HepG2 (cell line): ENCODE data around the gene UHMK1. TPM values are rescaled to one million over a fixed set of nuclear protein-coding genes. Genes with fewer than 3 reads are reported as not detected.

Experiments used
- CAMTA2 ChIP-seq: sonication (generic); formaldehyde crosslinking; IDR thresholded peaks from 2 replicates; pipeline ENCODE4 v1.4.0; 2020; ENCODE audit warnings: mild to moderate bottlenecking, missing genetic modification reagents, borderline replicate concordance
- IRF2 ChIP-seq: IDR thresholded peaks from 2 replicates; pipeline ENCODE4 v1.6.1; 2018; ENCODE audit warnings: missing genetic modification reagents, missing compliant biosample characterization
- IRX3 ChIP-seq: sonication (generic); formaldehyde crosslinking; IDR thresholded peaks from 2 replicates; pipeline ENCODE4 v1.8.1; 2023; ENCODE audit warnings: mild to moderate bottlenecking, low read depth, missing genetic modification reagents, borderline replicate concordance
- JDP2 ChIP-seq: sonication (generic); formaldehyde crosslinking; IDR thresholded peaks from 2 replicates; pipeline ENCODE4 v1.8.1; 2022; ENCODE audit warnings: missing genetic modification reagents, borderline replicate concordance
- PPARG ChIP-seq: conservative IDR thresholded peaks from 2 replicates; pipeline ENCODE4 v1.6.1; 2016; ENCODE audit warnings: missing biosample characterization, missing genetic modification reagents
- SAP130 ChIP-seq: IDR thresholded peaks from 2 replicates; pipeline ENCODE4 v1.6.1; 2016; ENCODE audit warnings: low read depth
- SPEN ChIP-seq: sonication (generic); formaldehyde crosslinking; IDR thresholded peaks from 2 replicates; pipeline ENCODE4 v1.5.1; 2020; ENCODE audit warnings: low read depth, mild to moderate bottlenecking, missing genetic modification reagents
- TFE3 ChIP-seq: IDR thresholded peaks from 2 replicates; pipeline ENCODE4 v1.6.1; 2016
- ZBED4 ChIP-seq: sonication (generic); formaldehyde crosslinking; IDR thresholded peaks from 2 replicates; pipeline ENCODE4 v1.4.0; 2020; ENCODE audit warnings: missing genetic modification reagents, borderline replicate concordance
- ZBTB2 ChIP-seq: sonication (generic); formaldehyde crosslinking; IDR thresholded peaks from 2 replicates; pipeline ENCODE4 v1.8.0; 2022; ENCODE audit warnings: low read depth, missing genetic modification reagents
- ZNF430 ChIP-seq: sonication (generic); formaldehyde crosslinking; IDR thresholded peaks from 2 replicates; pipeline ENCODE4 v1.9.0; 2021; ENCODE audit warnings: mild to moderate bottlenecking, missing genetic modification reagents
- ZNF687 ChIP-seq: sonication (generic); formaldehyde crosslinking; IDR thresholded peaks from 2 replicates; pipeline ENCODE4 v1.5.1; 2020; ENCODE audit warnings: mild to moderate bottlenecking, missing genetic modification reagents, moderate library complexity
- ZNF788 ChIP-seq: sonication (generic); formaldehyde crosslinking; IDR thresholded peaks from 2 replicates; pipeline ENCODE4 v1.5.0; 2020; ENCODE audit warnings: mild to moderate bottlenecking, missing genetic modification reagents, borderline replicate concordance
- ZSCAN12 ChIP-seq: sonication (generic); formaldehyde crosslinking; IDR thresholded peaks from 2 replicates; pipeline ENCODE4 v1.9.0; 2021; ENCODE audit warnings: mild to moderate bottlenecking, missing genetic modification reagents
- polyA plus RNA-seq, 8 experiments: library from polyadenylated mRNA; depleted of rRNA in 3 of 8; stranded (reverse) in 7 of 8; unstranded in 1 of 8; fragments of >200 nt; fragmentation: Illumina TruSeq in 4 of 8; extraction: Trizol in 4 of 8; gene quantifications; 2 replicates each; pipeline versions ENCODE4 v1.2.1 to v1.2.3, GENCODE V29; 2011 to 2016; ENCODE audit warnings: low read depth in 4 of 8, missing spikeins in 1 of 8, mixed read lengths in 1 of 8; ENCODE audit not compliant: insufficient read depth in 1 of 8
- total RNA-seq, 5 experiments: library from RNA; depleted of rRNA; stranded (reverse); fragments of >200 nt; fragmentation: Illumina TruSeq; extraction: Trizol; gene quantifications; 2 replicates each; pipeline ENCODE4 v1.2.3, GENCODE V29; 2016; ENCODE audit warnings: low read depth in 1 of 5
- TF ChIP-seq, protein P1 (sequence below): sonication (generic); formaldehyde crosslinking; IDR thresholded peaks from 2 replicates; pipeline ENCODE4 v1.4.0; 2020; ENCODE audit warnings: missing genetic modification reagents, low read depth, mild to moderate bottlenecking, borderline replicate concordance
- TF ChIP-seq, protein P2 (sequence below): sonication (generic); formaldehyde crosslinking; IDR thresholded peaks from 2 replicates; pipeline ENCODE4 v1.4.0; 2020; ENCODE audit warnings: missing genetic modification reagents

Gene UHMK1
- total and polyA plus RNA-seq, 2 of the 13 experiments (the other 11 are each of a cell fraction or from before 2014, with no cell fraction given): 12.9 to 20.0 TPM

DNA sequence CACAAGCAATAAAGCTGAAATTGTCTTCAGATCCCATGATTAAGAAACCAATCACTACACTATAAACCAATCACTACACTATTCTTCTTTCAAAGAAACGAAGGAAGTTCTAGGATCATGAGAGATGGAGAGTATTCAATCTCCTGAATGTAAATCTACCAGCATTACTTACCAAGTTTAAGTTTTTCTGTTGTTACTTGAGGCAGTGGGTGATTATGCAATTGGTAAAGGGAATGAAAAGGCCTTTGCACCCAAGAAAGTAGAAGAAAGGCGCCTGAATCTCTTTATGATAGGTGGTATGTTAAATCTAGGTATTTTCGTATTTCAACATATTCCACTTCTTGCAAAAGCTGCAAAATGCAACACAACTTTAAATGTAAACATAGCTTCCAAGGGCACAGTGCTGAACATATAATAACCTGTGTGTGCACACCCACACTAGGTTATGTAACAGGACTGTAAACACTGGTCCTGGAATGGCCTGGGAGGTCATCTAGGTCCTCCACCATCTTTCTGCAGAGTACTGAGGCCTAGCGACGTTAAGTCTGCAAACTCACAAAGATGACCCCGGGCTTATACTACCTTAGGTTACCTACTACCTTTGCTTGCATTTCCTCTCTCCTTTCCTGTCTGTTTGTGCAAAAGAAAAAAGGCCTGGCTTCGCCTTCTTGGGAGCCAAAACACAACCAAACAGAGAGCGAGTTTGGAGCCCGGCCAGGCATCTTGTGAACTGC is 62.9 kb downstream of the UHMK1 start (continued):
- TF ChIP-seq ZBED4 (CRISPR knock-in tag): peak; percentile 74
- no peak for TF ChIP-seq CAMTA2 (CRISPR knock-in tag)
- TF ChIP-seq TFE3 (CRISPR knock-in tag): peak; percentile 53; the same call in 1 of the 2 replicates
- TF ChIP-seq IRX3: no peak
- TF ChIP-seq ZNF788 (CRISPR knock-in tag): peak; percentile 39; the same call in 1 of the 2 replicates
- 0 out of 2 replicates have a peak, but pooled peaks have one; percentile 53 for TF ChIP-seq ZBTB2 (CRISPR knock-in tag)
- TF ChIP-seq, protein P1, sequence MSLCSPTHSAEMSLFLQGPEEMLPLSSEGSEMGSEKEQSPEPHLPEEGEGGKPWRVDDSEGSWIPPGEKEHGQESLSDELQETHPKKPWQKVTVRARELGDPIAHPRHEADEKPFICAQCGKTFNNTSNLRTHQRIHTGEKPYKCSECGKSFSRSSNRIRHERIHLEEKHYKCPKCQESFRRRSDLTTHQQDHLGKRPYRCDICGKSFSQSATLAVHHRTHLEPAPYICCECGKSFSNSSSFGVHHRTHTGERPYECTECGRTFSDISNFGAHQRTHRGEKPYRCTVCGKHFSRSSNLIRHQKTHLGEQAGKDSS (CRISPR knock-in tag): no peak
- TF ChIP-seq IRF2 (CRISPR knock-in tag): peak; percentile 89
- TF ChIP-seq ZNF687 (CRISPR knock-in tag): no peak
- TF ChIP-seq ZNF430 (CRISPR knock-in tag): peak; percentile 89
- TF ChIP-seq SAP130 (CRISPR knock-in tag): peak; percentile 84
- TF ChIP-seq PPARG: peak; percentile 61
- TF ChIP-seq JDP2 (CRISPR knock-in tag): no peak
- no peak for TF ChIP-seq ZSCAN12 (CRISPR knock-in tag)
- TF ChIP-seq, protein P2, sequence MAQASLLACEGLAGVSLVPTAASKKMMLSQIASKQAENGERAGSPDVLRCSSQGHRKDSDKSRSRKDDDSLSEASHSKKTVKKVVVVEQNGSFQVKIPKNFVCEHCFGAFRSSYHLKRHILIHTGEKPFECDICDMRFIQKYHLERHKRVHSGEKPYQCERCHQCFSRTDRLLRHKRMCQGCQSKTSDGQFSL (CRISPR knock-in tag): peak; percentile 25; the same call in 1 of the 2 replicates
- TF ChIP-seq SPEN (CRISPR knock-in tag): no peak; the same call in 1 of the 2 replicates
